VCaP (cell line): Measurements from ENCODE around the gene PALM.
"Not testable (repeated sequence)": the region's sequence is repeated elsewhere in the genome, so short reads cannot be mapped to it uniquely, and the experiment has no call there.

Experiments
- H3K27ac ChIP-seq: fragments of 450-650 bp; 2 replicates; pipeline ENCODE4 v1.5.1; 2017
- CTCF ChIP-seq: fragments of 450-650 bp; conservative IDR thresholded peaks from 2 replicates; pipeline ENCODE4 v1.5.1; 2017; ENCODE audit warnings: mild to moderate bottlenecking, moderate library complexity

The PALM gene

DNA sequence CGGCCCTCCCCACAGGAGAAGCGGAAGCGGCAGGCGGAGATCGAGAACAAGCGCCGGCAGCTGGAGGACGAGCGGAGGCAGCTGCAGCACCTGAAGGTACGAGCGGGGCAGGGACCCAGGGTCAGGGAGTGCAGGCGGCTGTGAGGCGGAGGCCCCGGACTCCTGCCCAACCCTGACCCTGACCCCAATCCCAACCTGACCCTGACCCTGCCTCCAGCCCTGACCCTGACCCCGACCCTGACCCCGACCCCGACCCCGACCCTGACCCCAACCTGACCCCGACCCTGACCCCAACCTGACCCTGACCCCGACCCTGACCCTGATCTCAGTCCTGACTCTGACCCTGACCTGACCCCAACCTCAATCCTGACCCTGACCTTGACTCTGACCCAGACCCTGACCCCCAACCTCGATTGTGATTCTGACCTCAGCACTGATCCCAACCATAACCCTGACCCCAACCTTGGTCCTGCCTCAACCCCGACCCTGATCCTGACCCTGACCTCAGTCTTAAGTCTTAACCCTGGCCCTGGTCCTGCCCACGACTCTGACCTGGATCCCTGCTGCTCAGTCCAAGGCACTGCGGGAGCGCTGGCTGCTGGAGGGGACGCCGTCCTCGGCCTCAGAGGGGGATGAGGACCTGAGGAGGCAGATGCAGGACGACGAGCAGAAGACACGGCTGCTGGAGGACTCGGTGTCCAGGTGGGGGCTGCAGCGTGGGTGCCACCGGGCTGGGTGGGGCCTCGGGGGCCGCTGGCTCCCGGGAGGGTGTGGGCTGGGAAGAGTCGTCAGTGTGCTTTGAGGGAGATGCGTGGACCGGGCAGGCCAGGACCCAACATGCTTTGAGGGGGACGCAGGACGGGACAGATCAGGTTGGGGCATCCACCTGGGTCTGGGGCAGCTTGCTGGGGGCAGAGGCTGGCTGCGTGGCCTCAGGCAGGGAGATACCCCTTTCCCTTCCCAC lies 18.5 kb downstream of the PALM start:
- no peak overlapping the region for H3K27ac ChIP-seq
- no peak for TF ChIP-seq CTCF

DNA sequence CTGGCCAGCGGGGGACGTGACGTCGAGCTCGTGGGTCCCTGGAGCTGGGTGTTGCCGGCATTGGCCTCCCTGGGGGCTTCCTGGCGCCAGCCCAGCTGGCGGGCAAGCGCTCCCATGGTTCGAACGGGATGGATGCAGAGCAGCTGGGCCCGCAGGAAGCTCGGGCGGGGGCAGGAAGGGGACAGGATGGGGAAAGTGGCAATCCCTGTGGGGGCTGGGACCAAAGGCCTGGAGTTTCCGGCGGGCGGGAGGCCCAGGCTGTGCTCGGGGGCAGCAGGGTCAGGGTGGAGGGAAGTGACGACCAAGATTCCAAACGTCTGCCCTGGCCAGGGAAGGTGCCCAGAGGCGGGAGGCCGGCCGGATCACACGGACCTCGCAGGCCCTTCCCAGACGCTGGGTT lies 19.3 kb downstream of the PALM start:
- TF ChIP-seq CTCF = no peak
- no peak overlapping the region for H3K27ac ChIP-seq

- H3K27ac ChIP-seq = not testable (repeated sequence)
Observed at GRCh38 chr19:729564-729963, 20.8 kb downstream of the PALM start.

GRCh38 chr19:729965-730668 lies 21.4 kb downstream of the PALM start:
- H3K27ac ChIP-seq = no peak overlapping the region
- TF ChIP-seq CTCF = no peak

DNA sequence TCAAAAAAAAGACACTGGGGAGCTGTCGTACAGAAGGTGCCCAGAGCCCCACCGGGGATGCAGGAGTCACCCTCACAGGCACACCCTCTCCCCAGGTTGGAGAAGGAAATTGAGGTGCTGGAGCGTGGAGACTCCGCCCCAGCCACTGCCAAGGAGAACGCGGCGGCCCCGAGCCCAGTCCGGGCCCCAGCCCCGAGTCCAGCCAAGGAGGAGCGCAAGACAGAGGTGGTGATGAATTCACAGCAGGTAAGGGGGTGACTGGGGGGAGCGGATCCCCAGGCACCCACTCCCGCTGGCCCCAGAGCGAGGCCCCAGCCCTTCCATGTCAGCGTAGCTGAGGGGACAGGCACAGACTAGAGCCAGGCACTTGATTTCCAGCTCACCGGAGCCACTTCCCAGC lies 22.3 kb downstream of the PALM start:
- no peak overlapping the region for H3K27ac ChIP-seq
- no peak for TF ChIP-seq CTCF

- TF ChIP-seq CTCF = no peak
- no peak overlapping the region for H3K27ac ChIP-seq
Observed at GRCh38 chr19:732148-733069, 23.7 kb downstream of the PALM start.

DNA sequence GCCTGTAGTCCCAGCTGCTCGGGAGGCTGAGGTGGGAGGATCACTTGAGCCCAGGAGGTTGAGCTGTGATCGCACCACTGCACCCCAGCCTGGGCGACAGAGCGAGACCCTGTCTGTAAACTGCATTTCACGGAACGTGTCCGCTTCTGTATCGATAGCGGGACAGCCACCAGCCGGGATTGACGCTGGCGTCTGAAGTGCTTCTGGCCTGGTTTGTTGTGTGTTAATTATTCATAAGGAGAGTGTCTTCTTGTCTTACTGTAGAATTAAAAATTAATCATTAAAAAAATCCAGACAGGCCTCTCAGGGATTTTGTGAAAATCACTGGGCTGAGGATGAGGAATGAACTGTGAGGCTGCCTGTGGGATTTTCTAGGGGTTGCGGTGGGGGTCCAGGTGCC lies 26.0 kb downstream of the PALM start:
- H3K27ac ChIP-seq = no peak overlapping the region
- TF ChIP-seq CTCF = no peak
